Common myeloid progenitor, CD34-positive (primary cell): Measurements from ENCODE around the gene SSUH2.

ENCODE experiments used
- CTCF ChIA-PET: fragments of 350-600 bp; sonication (Branson Sonifier 250); formaldehyde crosslinking; loops from one replicate; lab custom pipeline; 2021; ENCODE audit warnings: antibody characterized with exemption; lab: Charles Lee
- POLR2A ChIA-PET: fragments of 350-600 bp; sonication (Branson Sonifier 250); formaldehyde crosslinking; loops from one replicate; lab custom pipeline; 2021; ENCODE audit warnings: antibody characterized with exemption; lab: Charles Lee
- DNase-seq, 3 donors: peaks; one replicate each; pipeline versions ENCODE4 v3.0.0 to v3.0.0-alpha.2; 2013
- H3K27ac ChIP-seq, 2 experiments: 1 replicate in 1 of 2; 2 replicates in 1 of 2; pipeline ENCODE4 v1.7.0; 2013; ENCODE audit warnings: inconsistent platforms in 2 of 2, low read length in 2 of 2, mild to moderate bottlenecking in 2 of 2, low read depth in 1 of 2, moderate library complexity in 1 of 2; ENCODE audit not compliant: severe bottlenecking in 2 of 2, insufficient read depth in 1 of 2, poor library complexity in 1 of 2
- H3K27me3 ChIP-seq, 5 experiments: replicated peaks in 2 of 5; 1 replicate in 3 of 5; 2 replicates in 2 of 5; pipeline versions ENCODE4 v1.6.1 to v1.7.0; 2013; ENCODE audit warnings: low read length in 4 of 5, mild to moderate bottlenecking in 2 of 5, moderate library complexity in 2 of 5, inconsistent platforms in 1 of 5; ENCODE audit not compliant: insufficient read depth in 5 of 5, control insufficient read depth in 4 of 5
- H3K36me3 ChIP-seq, 4 experiments: 1 replicate in 2 of 4; 2 replicates in 2 of 4; pipeline versions ENCODE4 v1.6.1 to v1.7.0; 2013; ENCODE audit warnings: low read length in 3 of 4, control low read depth in 1 of 4, mild to moderate bottlenecking in 1 of 4; ENCODE audit not compliant: control insufficient read depth in 4 of 4, insufficient read depth in 4 of 4
- H3K4me1 ChIP-seq, 4 experiments: 1 replicate in 3 of 4; 2 replicates in 1 of 4; pipeline versions ENCODE4 v1.6.1 to v1.7.1; 2013; ENCODE audit warnings: low read length in 3 of 4, mild to moderate bottlenecking in 3 of 4, control low read depth in 1 of 4, inconsistent platforms in 1 of 4, moderate library complexity in 1 of 4; ENCODE audit not compliant: control insufficient read depth in 4 of 4, insufficient read depth in 4 of 4; ENCODE audit errors: control extremely low read depth in 1 of 4
- H3K4me3 ChIP-seq, 7 experiments: 1 replicate in 4 of 7; 2 replicates in 3 of 7; pipeline versions ENCODE4 v1.5.1 to v1.7.0; 2013; ENCODE audit warnings: mild to moderate bottlenecking in 7 of 7, low read length in 6 of 7, moderate library complexity in 6 of 7, inconsistent platforms in 2 of 7, low read depth in 2 of 7, control low read depth in 1 of 7; ENCODE audit not compliant: insufficient read depth in 4 of 7, control insufficient read depth in 1 of 7; ENCODE audit errors: extremely low read depth in 1 of 7
- H3K9me3 ChIP-seq, 5 experiments: 1 replicate in 4 of 5; 2 replicates in 1 of 5; pipeline versions ENCODE4 v1.6.1 to v1.7.1; 2013; ENCODE audit warnings: low read length in 4 of 5, mild to moderate bottlenecking in 2 of 5, inconsistent platforms in 1 of 5, low read depth in 1 of 5, moderate library complexity in 1 of 5; ENCODE audit not compliant: control insufficient read depth in 4 of 5, insufficient read depth in 2 of 5; ENCODE audit errors: control extremely low read depth in 1 of 5
- WGBS: methylation state at CpG from one replicate; pipeline ENCODE4 v1.1.5; 2013; ENCODE audit not compliant: insufficient coverage; 5-methylcytosine and 5-hydroxymethylcytosine counted together

Gene SSUH2

GRCh38 chr3:8576436-8576835, 68.2 kb downstream of the SSUH2 start:
- H3K36me3 ChIP-seq: no peaks in the 10 kb centered on the region
- WGBS: 100% methylated on average over 2 of the region's 6 CpGs
- H3K27ac ChIP-seq: no peak overlapping the region
- CTCF ChIA-PET: no interaction called here
- POLR2A ChIA-PET: no interaction called here
- H3K9me3 ChIP-seq: no peaks in the 10 kb centered on the region
- H3K4me3 ChIP-seq: no peak overlapping the region
- H3K27me3 ChIP-seq: no peaks in the 10 kb centered on the region
- peaks cover 0 to 9% (median under 1%) of the 10 kb centered on the region in 4 experiments for H3K4me1 ChIP-seq
- no peak for DNase-seq

GRCh38 chr3:8575364-8576104, 69.1 kb downstream of the SSUH2 start:
- Histone ChIP-seq H3K36me3 (no peaks in the 10 kb centered on the region), H3K4me3 (no peak overlapping the region), H3K4me1 (peaks cover 0 to 18% (median 5%) of the 10 kb centered on the region in 4 experiments), H3K27ac (no peak overlapping the region), H3K9me3 (no peaks in the 10 kb centered on the region), H3K27me3 (no peaks in the 10 kb centered on the region)
- DNase-seq: no peak
- CTCF ChIA-PET: no interaction called here
- 100% methylated on average over 3 of the region's 5 CpGs for WGBS
- POLR2A ChIA-PET: no interaction called here

DNA sequence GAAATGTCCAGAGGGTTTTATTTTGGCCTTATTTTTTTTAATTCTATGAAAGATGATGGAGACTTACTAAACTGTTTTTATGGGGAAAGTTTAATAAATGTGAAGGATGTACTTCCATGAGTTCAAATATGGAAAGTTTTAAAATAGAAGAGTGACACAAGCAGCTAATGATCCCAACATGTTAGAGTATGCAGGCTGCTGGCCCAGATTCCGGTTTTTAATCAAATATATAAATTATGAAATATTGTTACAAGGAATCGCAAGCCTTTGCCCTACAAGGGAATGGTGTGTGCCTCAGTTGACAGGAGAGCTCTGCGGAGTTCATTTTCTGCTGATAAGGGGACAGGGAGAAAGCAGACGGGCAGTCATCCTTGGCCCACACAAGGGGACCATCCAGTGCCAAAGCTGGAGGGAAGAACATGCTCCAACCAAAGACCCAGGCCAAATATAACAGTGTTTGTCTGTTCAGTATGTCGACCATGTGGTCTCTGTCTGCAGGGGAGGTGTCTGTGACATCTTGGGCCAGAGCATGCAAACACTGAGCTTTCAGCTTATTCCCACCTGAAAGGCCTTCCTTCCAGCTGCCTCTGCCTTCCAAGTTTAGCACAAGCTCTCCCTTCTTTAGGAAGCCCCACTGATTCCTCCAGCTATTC, 69.8 kb downstream of the SSUH2 start:
- Histone ChIP-seq H3K27me3 (no peaks in the 10 kb centered on the region), H3K27ac (no peak overlapping the region), H3K36me3 (no peaks in the 10 kb centered on the region), H3K4me3 (no peak overlapping the region), H3K4me1 (peaks cover 0 to 17% (median 5%) of the 10 kb centered on the region in 4 experiments), H3K9me3 (no peaks in the 10 kb centered on the region)
- DNase-seq: no peak
- ChIA-PET POLR2A (no interaction called here), CTCF (no interaction called here)
- WGBS: 94% methylated on average over 2 of the region's 5 CpGs

GRCh38 chr3:8574040-8574669, 70.4 kb downstream of the SSUH2 start:
- POLR2A ChIA-PET: interaction anchor here (0.6 kb wide), 1 partner anchor 11 kb away, joined by 7 read pairs; no protein-coding TSS in a partner anchor
- Histone ChIP-seq H3K27ac (no peak overlapping the region), H3K4me1 (peaks cover 0 to 13% (median 5%) of the 10 kb centered on the region in 4 experiments), H3K9me3 (no peaks in the 10 kb centered on the region), H3K4me3 (no peak overlapping the region), H3K36me3 (no peaks in the 10 kb centered on the region), H3K27me3 (no peaks in the 10 kb centered on the region)
- WGBS: no CpG with 5 or more reads among the region's 2 CpGs
- CTCF ChIA-PET: no interaction called here
- no peak for DNase-seq

- H3K27ac ChIP-seq: no peak overlapping the region
- H3K9me3 ChIP-seq: no peaks in the 10 kb centered on the region
- POLR2A ChIA-PET: interaction anchor here (0.6 kb wide), 1 partner anchor 12 kb away, joined by 7 read pairs; no protein-coding TSS in a partner anchor
- peaks cover 0 to 13% (median 5%) of the 10 kb centered on the region in 4 experiments for H3K4me1 ChIP-seq
- H3K27me3 ChIP-seq: no peaks in the 10 kb centered on the region
- H3K36me3 ChIP-seq: no peaks in the 10 kb centered on the region
- CTCF ChIA-PET: no interaction called here
- DNase-seq: no peak
- 94% methylated on average over 4 of the region's 4 CpGs for WGBS
- no peak overlapping the region for H3K4me3 ChIP-seq
Measured at GRCh38 chr3:8573342-8573926, 71.2 kb downstream of the SSUH2 start.

DNA sequence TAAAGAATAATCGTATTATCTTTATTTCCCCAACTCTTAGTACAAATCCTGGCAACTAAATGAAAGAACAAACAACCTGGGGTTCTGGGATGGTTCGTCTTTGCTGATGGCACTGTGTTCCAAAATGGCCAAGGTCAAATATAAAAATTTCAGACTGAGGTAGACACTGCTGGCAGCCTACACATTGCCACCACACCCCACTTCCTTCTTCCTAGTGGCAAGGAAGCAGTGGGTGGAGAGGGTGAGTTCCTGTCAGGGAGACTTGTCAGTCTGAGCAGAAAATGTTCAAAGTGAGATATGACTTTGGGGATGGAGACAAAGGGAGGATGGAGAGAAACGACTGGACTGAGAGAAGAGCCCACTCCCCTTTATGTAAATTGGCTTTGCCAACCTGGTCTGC, 73.3 kb downstream of the SSUH2 start:
- Histone ChIP-seq H3K36me3 (no peaks in the 10 kb centered on the region), H3K27ac (no peak overlapping the region), H3K27me3 (no peaks in the 10 kb centered on the region), H3K4me1 (peaks cover 0 to 13% (median 5%) of the 10 kb centered on the region in 4 experiments), H3K9me3 (no peaks in the 10 kb centered on the region), H3K4me3 (peak overlapping the region in 1 of 7 experiments; percentile 3)
- ChIA-PET CTCF (no interaction called here), POLR2A (no interaction called here)
- WGBS: no CpG with 5 or more reads among the region's 3 CpGs
- peak in 2 of 3 donors; percentile 21 to 42 for DNase-seq
